Loucy (cell line): Measurements from ENCODE around the gene CNTNAP2.

Experiments used
- H2AFZ ChIP-seq: fragments of 200-600 bp; sonication (generic); 2 replicates; pipeline ENCODE4 v1.6.0; 2016; ENCODE audit warnings: antibody characterized with exemption, mild to moderate bottlenecking, low read length, moderate library complexity
- H3F3A ChIP-seq: fragments of 200-600 bp; 2 replicates; pipeline ENCODE4 v1.6.0; 2016; ENCODE audit warnings: antibody characterized with exemption, low read depth, mild to moderate bottlenecking
- H3K27me3 ChIP-seq: fragments of 200-600 bp; sonication (generic); 2 replicates; pipeline ENCODE4 v1.6.1; 2014; ENCODE audit warnings: low read length, mild to moderate bottlenecking; ENCODE audit not compliant: insufficient read depth, poor library complexity, severe bottlenecking
- H3K36me3 ChIP-seq: fragments of 200-600 bp; sonication (generic); 2 replicates; pipeline ENCODE4 v1.6.1; 2016; ENCODE audit warnings: low read length; ENCODE audit not compliant: insufficient read depth
- H3K4me1 ChIP-seq: fragments of 200-600 bp; sonication (generic); 2 replicates; pipeline ENCODE4 v1.5.1; 2014; ENCODE audit warnings: low read length, mild to moderate bottlenecking; ENCODE audit not compliant: insufficient read depth, poor library complexity, severe bottlenecking
- H3K4me2 ChIP-seq: fragments of 200-600 bp; sonication (generic); 2 replicates; pipeline ENCODE4 v1.6.0; 2014; ENCODE audit warnings: antibody characterized with exemption, low read length, low read depth, mild to moderate bottlenecking; ENCODE audit not compliant: poor library complexity, severe bottlenecking
- H3K4me3 ChIP-seq: fragments of 200-600 bp; sonication (generic); 2 replicates; pipeline ENCODE4 v1.5.1; 2014; ENCODE audit warnings: low read length, mild to moderate bottlenecking, mixed read lengths; ENCODE audit not compliant: poor library complexity, severe bottlenecking
- H3K79me2 ChIP-seq: fragments of 200-600 bp; sonication (generic); 2 replicates; pipeline ENCODE4 v1.6.1; 2014; ENCODE audit warnings: low read length; ENCODE audit not compliant: insufficient read depth
- H3K9ac ChIP-seq: fragments of 200-600 bp; sonication (generic); 2 replicates; pipeline ENCODE4 v1.6.0; 2014; ENCODE audit warnings: mild to moderate bottlenecking, low read depth, low read length, moderate library complexity; ENCODE audit not compliant: poor library complexity, severe bottlenecking
- H3K9me2 ChIP-seq: fragments of 200-600 bp; sonication (generic); replicated peaks from 2 replicates; pipeline ENCODE4 v1.6.1; 2016; ENCODE audit warnings: low read depth, low read length, mixed read lengths
- H3K9me3 ChIP-seq: fragments of 200-600 bp; sonication (generic); 2 replicates; pipeline ENCODE4 v1.6.1; 2014; ENCODE audit warnings: mild to moderate bottlenecking, antibody characterized with exemption, low read length, low read depth; ENCODE audit not compliant: insufficient read depth
- H4K20me1 ChIP-seq: fragments of 200-600 bp; sonication (generic); 2 replicates; pipeline ENCODE4 v1.6.0; 2014; ENCODE audit warnings: antibody characterized with exemption, low read length, mild to moderate bottlenecking; ENCODE audit not compliant: insufficient read depth, poor library complexity, severe bottlenecking
- EZH2phosphoT487 ChIP-seq: fragments of 200-600 bp; IDR thresholded peaks from 2 replicates; pipeline ENCODE4 v1.6.1; 2018; ENCODE audit warnings: antibody characterized with exemption, mild to moderate bottlenecking, moderate library complexity, borderline replicate concordance
- TF ChIP-seq, protein P1 (sequence below): fragments of 200-600 bp; sonication (generic); conservative IDR thresholded peaks from 2 replicates; pipeline ENCODE4 v1.5.1; 2014; ENCODE audit warnings: mild to moderate bottlenecking, antibody characterized with exemption, low read length

CNTNAP2 gene

DNA sequence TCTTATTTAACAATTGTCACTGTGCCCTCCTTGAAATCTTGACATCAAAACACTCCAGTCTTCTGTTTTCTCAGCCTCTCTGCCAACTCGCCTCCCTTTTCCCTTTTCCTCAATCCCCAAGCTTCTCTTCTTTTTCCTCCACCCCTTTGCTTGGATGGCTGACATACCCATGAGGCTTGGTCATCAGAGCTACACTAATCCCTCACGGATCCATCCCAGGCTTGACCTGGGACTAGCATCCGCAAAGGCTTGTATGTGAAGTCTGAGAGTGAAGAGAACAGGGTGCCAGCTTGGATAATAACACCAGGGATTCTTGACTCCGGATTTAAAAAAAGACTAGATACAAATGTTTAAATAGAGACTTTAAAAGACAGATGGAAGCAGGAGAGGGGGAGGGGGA, 2045.2 kb downstream of the CNTNAP2 start:
- H2AFZ ChIP-seq: no peak overlapping the region
- H3K9me3 ChIP-seq: no peaks in the 10 kb centered on the region; the same call in 1 of the 2 replicates
- no peaks in the 10 kb centered on the region for H3K27me3 ChIP-seq
- H3K4me2 ChIP-seq: no peak overlapping the region
- no peaks in the 10 kb centered on the region for H3K4me1 ChIP-seq
- H4K20me1 ChIP-seq: no peaks in the 10 kb centered on the region
- no peaks in the 10 kb centered on the region for H3F3A ChIP-seq
- H3K9me2 ChIP-seq: no peaks in the 10 kb centered on the region
- H3K4me3 ChIP-seq: no peak overlapping the region
- no peak overlapping the region for H3K9ac ChIP-seq
- H3K79me2 ChIP-seq: no peaks in the 10 kb centered on the region
- no peaks in the 10 kb centered on the region for H3K36me3 ChIP-seq
- TF ChIP-seq, protein P1, sequence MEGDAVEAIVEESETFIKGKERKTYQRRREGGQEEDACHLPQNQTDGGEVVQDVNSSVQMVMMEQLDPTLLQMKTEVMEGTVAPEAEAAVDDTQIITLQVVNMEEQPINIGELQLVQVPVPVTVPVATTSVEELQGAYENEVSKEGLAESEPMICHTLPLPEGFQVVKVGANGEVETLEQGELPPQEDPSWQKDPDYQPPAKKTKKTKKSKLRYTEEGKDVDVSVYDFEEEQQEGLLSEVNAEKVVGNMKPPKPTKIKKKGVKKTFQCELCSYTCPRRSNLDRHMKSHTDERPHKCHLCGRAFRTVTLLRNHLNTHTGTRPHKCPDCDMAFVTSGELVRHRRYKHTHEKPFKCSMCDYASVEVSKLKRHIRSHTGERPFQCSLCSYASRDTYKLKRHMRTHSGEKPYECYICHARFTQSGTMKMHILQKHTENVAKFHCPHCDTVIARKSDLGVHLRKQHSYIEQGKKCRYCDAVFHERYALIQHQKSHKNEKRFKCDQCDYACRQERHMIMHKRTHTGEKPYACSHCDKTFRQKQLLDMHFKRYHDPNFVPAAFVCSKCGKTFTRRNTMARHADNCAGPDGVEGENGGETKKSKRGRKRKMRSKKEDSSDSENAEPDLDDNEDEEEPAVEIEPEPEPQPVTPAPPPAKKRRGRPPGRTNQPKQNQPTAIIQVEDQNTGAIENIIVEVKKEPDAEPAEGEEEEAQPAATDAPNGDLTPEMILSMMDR: no peak
- no peak for TF ChIP-seq EZH2phosphoT487

DNA sequence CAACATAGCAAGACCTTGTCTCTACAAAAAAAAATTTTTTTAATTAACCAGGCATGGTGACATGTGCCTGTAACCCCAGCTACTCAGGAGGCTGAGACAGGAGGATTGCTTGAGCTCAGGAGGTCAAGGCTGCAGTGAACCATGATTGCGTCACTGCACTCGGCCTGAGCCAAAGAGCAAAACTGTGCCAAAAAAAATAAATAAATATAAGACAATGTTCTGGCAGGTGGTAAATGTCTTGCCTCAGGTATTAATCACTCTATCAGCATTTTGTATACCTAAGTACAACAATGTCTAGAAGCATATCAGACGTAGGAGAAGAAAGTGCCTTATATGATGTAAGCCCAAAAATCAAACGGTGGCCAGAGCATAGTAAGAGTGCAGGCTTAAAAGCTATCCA, 2046.2 kb downstream of the CNTNAP2 start:
- Histone ChIP-seq H3K4me2 (no peak overlapping the region), H3K9me2 (no peaks in the 10 kb centered on the region), H3F3A (no peaks in the 10 kb centered on the region), H3K9ac (no peak overlapping the region), H3K36me3 (no peaks in the 10 kb centered on the region), H4K20me1 (no peaks in the 10 kb centered on the region), H3K4me1 (no peaks in the 10 kb centered on the region), H3K27me3 (no peaks in the 10 kb centered on the region), H3K4me3 (no peak overlapping the region), H3K9me3 (no peaks in the 10 kb centered on the region; the same call in 1 of the 2 replicates), H3K79me2 (no peaks in the 10 kb centered on the region), H2AFZ (no peak overlapping the region)
- TF ChIP-seq EZH2phosphoT487: no peak

DNA sequence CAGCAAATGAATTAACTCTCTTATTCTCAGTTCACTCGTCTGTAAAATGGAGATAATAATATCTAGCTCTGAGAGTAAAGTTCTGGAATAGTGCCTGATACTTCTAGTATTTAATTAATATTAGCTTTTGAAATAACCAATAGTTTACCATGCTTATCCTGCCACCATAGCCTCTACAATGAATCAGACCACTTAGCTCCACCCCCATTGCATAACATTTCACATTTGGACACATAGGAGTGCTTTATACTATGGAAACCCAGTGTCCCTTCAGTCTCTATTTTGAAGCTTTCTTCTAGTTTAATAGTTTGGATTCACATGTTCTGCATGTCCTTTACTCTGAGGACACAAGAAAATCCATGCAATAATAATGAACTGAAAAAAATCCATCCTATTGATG, 2046.6 kb downstream of the CNTNAP2 start:
- Histone ChIP-seq H3K4me2 (no peak overlapping the region), H3K27me3 (no peaks in the 10 kb centered on the region), H4K20me1 (no peaks in the 10 kb centered on the region), H3K79me2 (no peaks in the 10 kb centered on the region), H3K9me2 (no peaks in the 10 kb centered on the region), H3K9me3 (no peaks in the 10 kb centered on the region; the same call in 1 of the 2 replicates), H3K4me1 (no peaks in the 10 kb centered on the region), H3K4me3 (no peak overlapping the region), H3F3A (no peaks in the 10 kb centered on the region), H2AFZ (no peak overlapping the region), H3K9ac (no peak overlapping the region), H3K36me3 (no peaks in the 10 kb centered on the region)
- TF ChIP-seq EZH2phosphoT487: no peak
- TF ChIP-seq, protein P1: no peak

DNA sequence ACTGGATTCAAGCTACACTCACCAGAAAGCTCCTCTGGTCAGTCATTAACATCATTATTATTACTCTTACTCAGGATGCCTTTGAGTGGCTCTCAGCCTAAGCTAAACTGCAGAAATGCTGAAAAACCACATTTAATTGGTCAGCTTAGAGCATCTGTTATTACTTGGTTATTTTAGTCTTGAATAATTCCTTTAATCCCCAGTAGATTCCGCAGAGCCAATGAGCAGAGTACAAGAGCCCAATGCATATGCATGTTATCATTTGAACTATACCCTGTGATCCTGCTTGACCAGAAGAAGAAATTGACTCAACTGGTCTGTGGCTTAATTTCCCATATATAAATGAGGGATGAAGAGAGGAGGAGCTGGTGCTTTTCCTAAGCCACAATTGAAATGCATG, 2056.3 kb downstream of the CNTNAP2 start:
- Histone ChIP-seq H3K36me3 (no peaks in the 10 kb centered on the region), H3K27me3 (no peaks in the 10 kb centered on the region), H3F3A (no peaks in the 10 kb centered on the region), H3K9ac (no peak overlapping the region), H3K9me2 (no peaks in the 10 kb centered on the region), H3K79me2 (no peaks in the 10 kb centered on the region), H3K4me3 (no peak overlapping the region), H3K9me3 (no peaks in the 10 kb centered on the region), H2AFZ (no peak overlapping the region), H4K20me1 (no peaks in the 10 kb centered on the region), H3K4me2 (no peak overlapping the region), H3K4me1 (no peaks in the 10 kb centered on the region)
- TF ChIP-seq EZH2phosphoT487: no peak
- TF ChIP-seq, protein P1: no peak
